Testis (tissue), 3 donors: ENCODE measurements around the gene TMEM37. TPM values are rescaled to one million over a fixed set of nuclear protein-coding genes. Genes with fewer than 3 reads are reported as not detected.

Source experiments
- DNase-seq: peaks from one replicate; pipeline ENCODE4 v3.0.0-alpha.2; 2019
- H3K27ac ChIP-seq, 2 donors: fragments of 200-600 bp; sonication (generic); one replicate each; pipeline ENCODE4 v1.5.1; 2019
- H3K27me3 ChIP-seq: fragments of 200-600 bp; sonication (generic); one replicate; pipeline ENCODE4 v1.5.1; 2019
- H3K36me3 ChIP-seq: fragments of 200-600 bp; sonication (generic); one replicate; pipeline ENCODE4 v1.5.1; 2017; ENCODE audit warnings: low read depth; ENCODE audit errors: missing control alignments
- H3K4me1 ChIP-seq: fragments of 200-600 bp; sonication (generic); one replicate; pipeline ENCODE4 v1.5.1; 2019
- H3K4me3 ChIP-seq, 2 donors: fragments of 200-600 bp; sonication (generic); one replicate each; pipeline ENCODE4 v1.5.1; 2017 to 2019
- H3K9me3 ChIP-seq: fragments of 200-600 bp; sonication (generic); one replicate; pipeline ENCODE4 v1.5.1; 2017
- POLR2A ChIP-seq: fragments of 450-650 bp; IDR thresholded peaks from one replicate; pipeline ENCODE4 v1.6.1; 2017; ENCODE audit warnings: antibody characterized with exemption, mild to moderate bottlenecking, moderate library complexity
- WGBS, 2 donors: methylation state at CpG; one replicate each; pipeline ENCODE4 v1.1.5; 2018; 5-methylcytosine and 5-hydroxymethylcytosine counted together
- intact Hi-C: fragments of 100-400 bp; cut with DNase I; formaldehyde crosslinking; loops from one replicate; pipeline ENCODE4 v1.15.1; 2023; ENCODE audit warnings: low total_unique reads
- polyA plus RNA-seq: library from polyadenylated mRNA; stranded (reverse); fragments of 350-450 nt; fragmentation: Illumina TruSeq; extraction: RNeasy Lipid Tissue Mini Kit (QIAGEN cat#74804); gene quantifications from one replicate; pipeline ENCODE4 v1.2.3, GENCODE V29; 2014; ENCODE audit warnings: low read depth, low replicate concordance; ENCODE audit not compliant: insufficient read depth
- total RNA-seq, 2 donors: library from RNA; depleted of rRNA; stranded (reverse); fragments of >200 nt; gene quantifications; one replicate each; pipeline ENCODE4 v1.2.3, GENCODE V29; 2016
- TF ChIP-seq, protein P1 (sequence below), 3 experiments: fragments of 450-650 bp in 2 of 3; fragments of 200-600 bp in 1 of 3; sonication (generic) in 1 of 3; IDR thresholded peaks; one replicate each; pipeline ENCODE4 v1.5.1; 2016 to 2019; ENCODE audit warnings: antibody characterized with exemption in 3 of 3, mild to moderate bottlenecking in 2 of 3, moderate library complexity in 1 of 3

TMEM37 gene
- total and polyA plus RNA-seq, 3 donors from 2014 or later, result 7.0 to 14.2 (median 9.0) TPM

GRCh38 chr2:119469661-119470297 is 38.1 kb downstream of the TMEM37 start:
- no peak overlapping the region for H3K4me3 ChIP-seq
- H3K27ac ChIP-seq, result no peak overlapping the region
- H3K4me1 ChIP-seq, result peaks cover 5% of the 10 kb centered on the region
- intact Hi-C loops, result loop anchor here (5.0 kb wide), 1 partner anchor 62 kb away; no protein-coding TSS in a partner anchor
- TF ChIP-seq, protein P1, sequence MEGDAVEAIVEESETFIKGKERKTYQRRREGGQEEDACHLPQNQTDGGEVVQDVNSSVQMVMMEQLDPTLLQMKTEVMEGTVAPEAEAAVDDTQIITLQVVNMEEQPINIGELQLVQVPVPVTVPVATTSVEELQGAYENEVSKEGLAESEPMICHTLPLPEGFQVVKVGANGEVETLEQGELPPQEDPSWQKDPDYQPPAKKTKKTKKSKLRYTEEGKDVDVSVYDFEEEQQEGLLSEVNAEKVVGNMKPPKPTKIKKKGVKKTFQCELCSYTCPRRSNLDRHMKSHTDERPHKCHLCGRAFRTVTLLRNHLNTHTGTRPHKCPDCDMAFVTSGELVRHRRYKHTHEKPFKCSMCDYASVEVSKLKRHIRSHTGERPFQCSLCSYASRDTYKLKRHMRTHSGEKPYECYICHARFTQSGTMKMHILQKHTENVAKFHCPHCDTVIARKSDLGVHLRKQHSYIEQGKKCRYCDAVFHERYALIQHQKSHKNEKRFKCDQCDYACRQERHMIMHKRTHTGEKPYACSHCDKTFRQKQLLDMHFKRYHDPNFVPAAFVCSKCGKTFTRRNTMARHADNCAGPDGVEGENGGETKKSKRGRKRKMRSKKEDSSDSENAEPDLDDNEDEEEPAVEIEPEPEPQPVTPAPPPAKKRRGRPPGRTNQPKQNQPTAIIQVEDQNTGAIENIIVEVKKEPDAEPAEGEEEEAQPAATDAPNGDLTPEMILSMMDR (IDR thresholded peaks at IDR 0.05), result no peak
- no peak for TF ChIP-seq POLR2A
- H3K36me3 ChIP-seq, result no peaks in the 10 kb centered on the region
- WGBS, 2 donors, result 56 to 70% methylated on average over 2 of the region's 2 CpGs
- no peak for DNase-seq
- H3K9me3 ChIP-seq, result no peaks in the 10 kb centered on the region
- H3K27me3 ChIP-seq, result no peaks in the 10 kb centered on the region

- intact Hi-C loops, result loop anchor here (5.0 kb wide), 1 partner anchor 65 kb away; no protein-coding TSS in a partner anchor
- Histone ChIP-seq H3K27ac (no peak overlapping the region), H3K4me3 (no peak overlapping the region), H3K9me3 (no peaks in the 10 kb centered on the region), H3K4me1 (no peaks in the 10 kb centered on the region), H3K36me3 (no peaks in the 10 kb centered on the region), H3K27me3 (no peaks in the 10 kb centered on the region)
- DNase-seq, result no peak
- WGBS, 2 donors, result 91 to 95% methylated on average over 8 of the region's 8 CpGs
- TF ChIP-seq, protein P1 (IDR thresholded peaks at IDR 0.05), result no peak
- no peak for TF ChIP-seq POLR2A
These were observed 41.1 kb downstream of the TMEM37 start for GRCh38 chr2:119472749-119473148.

GRCh38 chr2:119473621-119474370 is 42.1 kb downstream of the TMEM37 start:
- no peak overlapping the region for H3K4me3 ChIP-seq
- H3K9me3 ChIP-seq, result no peaks in the 10 kb centered on the region
- H3K27ac ChIP-seq, result no peak overlapping the region
- no peaks in the 10 kb centered on the region for H3K36me3 ChIP-seq
- H3K27me3 ChIP-seq, result no peaks in the 10 kb centered on the region
- WGBS, 2 donors, result 87 to 93% methylated on average over 14 to 16 of the region's 16 CpGs
- intact Hi-C loops, result loop anchor here (5.0 kb wide), 1 partner anchor 66 kb away; no protein-coding TSS in a partner anchor
- H3K4me1 ChIP-seq, result no peaks in the 10 kb centered on the region
- no peak for TF ChIP-seq POLR2A
- TF ChIP-seq, protein P1 (IDR thresholded peaks at IDR 0.05), result no peak
- no peak for DNase-seq

DNA sequence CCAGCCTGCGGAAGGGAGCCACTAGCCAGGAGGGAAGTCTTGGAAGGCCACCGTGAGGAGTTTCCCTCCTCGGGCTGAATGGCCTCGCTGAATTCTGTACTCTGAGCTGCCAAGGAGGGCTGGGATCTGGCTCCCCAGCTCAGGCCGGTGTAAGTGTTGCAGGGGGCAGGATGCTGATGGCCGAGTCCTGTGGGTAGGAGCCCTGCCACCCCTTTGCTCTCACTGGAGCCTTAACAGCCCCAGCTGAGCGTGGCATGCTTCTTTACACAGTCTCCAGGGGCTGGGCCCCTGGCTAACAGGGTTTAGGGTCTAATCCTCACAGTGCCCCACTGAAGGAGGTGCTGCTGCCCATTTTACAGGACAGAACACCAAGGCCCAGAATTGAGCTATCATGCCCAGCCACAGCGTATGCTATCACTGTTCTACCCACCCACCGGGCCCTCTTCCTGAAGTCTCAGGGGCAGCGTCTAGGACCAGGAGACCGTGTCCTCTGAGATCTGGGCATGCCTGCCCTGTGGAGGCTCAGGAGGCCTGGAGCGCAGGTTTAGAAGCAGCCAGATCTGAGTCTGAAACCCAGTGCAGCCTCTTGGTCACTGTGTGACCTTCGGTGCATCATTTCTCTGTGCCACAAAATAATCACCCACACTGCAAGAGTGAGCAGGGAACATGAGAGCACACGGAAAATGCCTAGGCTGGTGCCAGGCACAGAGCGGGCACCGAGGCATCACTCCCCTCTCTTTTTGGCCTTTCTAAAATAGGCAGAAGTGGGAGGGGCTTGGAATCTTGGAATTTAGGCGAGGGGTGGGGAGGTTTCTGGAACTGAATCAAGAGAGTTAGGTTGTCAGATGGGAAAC is 42.9 kb downstream of the TMEM37 start:
- Histone ChIP-seq H3K27me3 (no peaks in the 10 kb centered on the region), H3K4me1 (no peaks in the 10 kb centered on the region), H3K27ac (no peak overlapping the region), H3K4me3 (no peak overlapping the region), H3K9me3 (no peaks in the 10 kb centered on the region), H3K36me3 (no peaks in the 10 kb centered on the region)
- intact Hi-C loops, result loop anchor here (5.0 kb wide), 1 partner anchor 67 kb away; no protein-coding TSS in a partner anchor
- TF ChIP-seq, protein P1 (IDR thresholded peaks at IDR 0.05), result no peak
- TF ChIP-seq POLR2A, result no peak
- DNase-seq, result no peak
- WGBS, 2 donors, result 77 to 82% methylated on average over 10 to 17 of the region's 17 CpGs
